Measurements from ENCODE around the gene CFAP97D2. TPM values are rescaled to one million over a fixed set of nuclear protein-coding genes. Genes with fewer than 3 reads are reported as not detected.

The CFAP97D2 gene
- total and polyA plus RNA-seq, 2 donors (not counting 3 experiments of a cell fraction or from before 2014, with no cell fraction given) = not detected

GRCh38 chr13:114173745-114174144 lies 5.3 kb upstream of the CFAP97D2 start:
- H2AFZ ChIP-seq (ENCODE audit: low read depth, low read length) = no peak overlapping the region
- POLR2A ChIA-PET = no interaction called here
- intact Hi-C loops (cut with micrococcal nuclease) (no loop called here), dilution Hi-C loops (cut with MboI; ENCODE audit: extremely low pct_ligation_motif_present, low sequenced_read_pairs) (no loop called here)
- DNase-seq (ENCODE audit: low read depth, low spot score) (no peak), FAIRE-seq (no peak)
- no peak overlapping the region for H3K27ac ChIP-seq (ENCODE audit: insufficient read depth, low read depth, low read length)
- CTCF ChIA-PET = interaction anchor here (0.5 kb wide), 1 partner anchor 428 kb away, joined by 4 read pairs; no protein-coding TSS in a partner anchor
- no TSS peak for BruUV-seq (replicated peaks)
- H4K20me1 ChIP-seq (replicated peaks; ENCODE audit: control insufficient read depth, extremely low read depth, insufficient read depth, low read length) = no peaks in the 10 kb centered on the region
- no peak overlapping the region for H3K4me3 ChIP-seq (replicated peaks in 1 of 3; ENCODE audit: insufficient read depth in 1 of 3, low read depth in 1 of 3, low read length in 3 of 3)
- no peak overlapping the region for H3K4me2 ChIP-seq (ENCODE audit: insufficient read depth, low read length)
- no peaks in the 10 kb centered on the region for H3K9me1 ChIP-seq (replicated peaks; ENCODE audit: control insufficient read depth, extremely low read depth, insufficient read depth, low read length)
- H3K4me1 ChIP-seq (ENCODE audit: control insufficient read depth, extremely low read depth, insufficient read depth, low read length) = peaks cover 14% of the 10 kb centered on the region
- TF ChIP-seq CTCF (IDR thresholded peaks at IDR 0.05; ENCODE audit: extremely low read depth in 1 of 2, insufficient read depth in 1 of 2, low read depth in 1 of 2, low read length in 2 of 2) (no peak), MYC (IDR thresholded peaks at IDR 0.05; ENCODE audit: low read depth, low read length) (no peak), FOS (IDR thresholded peaks at IDR 0.05; ENCODE audit: borderline replicate concordance, insufficient read depth, low read length) (no peak), GATA2 (IDR thresholded peaks at IDR 0.05; ENCODE audit: insufficient read depth, insufficient read length, low read depth, low read length) (no peak), JUN (IDR thresholded peaks at IDR 0.05; ENCODE audit: borderline replicate concordance, insufficient read depth, insufficient read length, low read depth) (no peak), POLR2AphosphoS5 (IDR thresholded peaks at IDR 0.05; ENCODE audit: insufficient read depth, low read depth, low read length) (no peak), EZH2 (IDR thresholded peaks at IDR 0.05; ENCODE audit: borderline replicate concordance, low read depth, low read length, severe bottlenecking) (no peak), POLR2A (IDR thresholded peaks at IDR 0.05; ENCODE audit: low read depth, low read length) (no peak), MAX (IDR thresholded peaks at IDR 0.05; ENCODE audit: insufficient read depth, insufficient read length) (no peak)
- H3K9ac ChIP-seq (replicated peaks; ENCODE audit: extremely low read depth, insufficient read depth, low read length) = no peak overlapping the region
- H3K27me3 ChIP-seq (ENCODE audit: control insufficient read depth in 2 of 2, insufficient read depth in 2 of 2, low read length in 2 of 2) = peaks cover 6 to 10% of the 10 kb centered on the region in 2 experiments
- H3K79me2 ChIP-seq (ENCODE audit: control insufficient read depth, insufficient read depth, low read length) = no peaks in the 10 kb centered on the region
- no peaks in the 10 kb centered on the region for H3K36me3 ChIP-seq (ENCODE audit: control insufficient read depth in 2 of 2, extremely low read depth in 1 of 2, insufficient read depth in 2 of 2, low read length in 2 of 2)
- H3K9me3 ChIP-seq (replicated peaks; ENCODE audit: control insufficient read depth, insufficient read depth, low read length) = no peaks in the 10 kb centered on the region

All from endothelial cell of umbilical vein (primary cell).